Coronary artery (tissue), 2 donors: ENCODE data around the gene AUTS2.

ENCODE experiments used
- DNase-seq: peaks from one replicate; pipeline ENCODE4 v3.0.0-alpha.2; 2017; ENCODE audit warnings: low spot score
- H3K27ac ChIP-seq, 2 donors: fragments of 200-600 bp; sonication (generic); one replicate each; pipeline ENCODE4 v1.5.1; 2016 to 2019
- H3K4me3 ChIP-seq: fragments of 200-600 bp; sonication (generic); 2 replicates; pipeline ENCODE4 v1.5.1; 2016; ENCODE audit warnings: mild to moderate bottlenecking, moderate library complexity
- TF ChIP-seq, protein P1 (sequence below): fragments of 200-600 bp; sonication (generic); IDR thresholded peaks from one replicate; pipeline ENCODE4 v1.5.1; 2019; ENCODE audit warnings: antibody characterized with exemption

The AUTS2 gene

DNA sequence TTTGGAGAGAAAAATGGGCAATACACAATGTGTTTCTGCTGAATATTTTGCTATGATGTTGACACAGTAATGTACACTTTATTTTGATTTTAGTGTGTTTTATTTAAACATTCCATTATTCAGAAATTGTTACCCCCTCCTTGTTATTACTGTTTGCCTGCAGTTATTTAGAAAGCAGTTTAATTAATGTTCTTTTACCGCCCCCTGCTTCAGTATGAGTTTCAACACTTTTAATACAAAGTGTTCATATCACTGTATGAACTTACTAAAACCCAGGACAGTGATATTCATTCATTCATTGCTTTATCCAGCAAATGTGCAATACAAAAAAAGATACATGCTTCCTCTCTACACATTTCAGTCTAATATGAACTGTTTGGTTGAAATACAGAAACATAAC lies 159.3 kb downstream of the AUTS2 start:
- no peak overlapping the region for H3K4me3 ChIP-seq
- H3K27ac ChIP-seq, result no peak overlapping the region
- TF ChIP-seq, protein P1, sequence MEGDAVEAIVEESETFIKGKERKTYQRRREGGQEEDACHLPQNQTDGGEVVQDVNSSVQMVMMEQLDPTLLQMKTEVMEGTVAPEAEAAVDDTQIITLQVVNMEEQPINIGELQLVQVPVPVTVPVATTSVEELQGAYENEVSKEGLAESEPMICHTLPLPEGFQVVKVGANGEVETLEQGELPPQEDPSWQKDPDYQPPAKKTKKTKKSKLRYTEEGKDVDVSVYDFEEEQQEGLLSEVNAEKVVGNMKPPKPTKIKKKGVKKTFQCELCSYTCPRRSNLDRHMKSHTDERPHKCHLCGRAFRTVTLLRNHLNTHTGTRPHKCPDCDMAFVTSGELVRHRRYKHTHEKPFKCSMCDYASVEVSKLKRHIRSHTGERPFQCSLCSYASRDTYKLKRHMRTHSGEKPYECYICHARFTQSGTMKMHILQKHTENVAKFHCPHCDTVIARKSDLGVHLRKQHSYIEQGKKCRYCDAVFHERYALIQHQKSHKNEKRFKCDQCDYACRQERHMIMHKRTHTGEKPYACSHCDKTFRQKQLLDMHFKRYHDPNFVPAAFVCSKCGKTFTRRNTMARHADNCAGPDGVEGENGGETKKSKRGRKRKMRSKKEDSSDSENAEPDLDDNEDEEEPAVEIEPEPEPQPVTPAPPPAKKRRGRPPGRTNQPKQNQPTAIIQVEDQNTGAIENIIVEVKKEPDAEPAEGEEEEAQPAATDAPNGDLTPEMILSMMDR, result no peak
- DNase-seq, result no peak

DNA sequence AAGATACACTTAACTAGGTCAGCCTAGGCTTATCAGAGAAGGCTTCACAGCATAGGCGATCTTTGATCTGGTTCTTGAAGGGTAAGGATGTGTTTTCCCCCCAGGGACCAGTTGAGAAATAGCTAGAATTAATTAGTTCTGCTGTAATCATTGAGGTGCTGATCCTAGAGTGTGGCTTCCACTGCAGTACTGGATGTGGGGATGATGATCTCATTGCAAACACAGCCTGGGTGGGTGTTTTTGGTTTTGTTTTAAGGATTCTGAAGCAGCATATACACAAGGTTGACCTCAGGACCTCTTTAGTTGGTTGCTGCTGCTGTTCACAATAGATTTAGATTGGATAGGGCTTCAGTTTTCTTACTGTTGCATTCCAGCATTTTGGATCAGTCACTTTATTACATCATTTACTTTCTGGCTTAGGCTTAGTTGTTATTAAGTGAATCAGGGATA lies 159.7 kb downstream of the AUTS2 start:
- no peak overlapping the region for H3K4me3 ChIP-seq
- DNase-seq, result no peak
- TF ChIP-seq, protein P1, result no peak
- H3K27ac ChIP-seq, result no peak overlapping the region

DNA sequence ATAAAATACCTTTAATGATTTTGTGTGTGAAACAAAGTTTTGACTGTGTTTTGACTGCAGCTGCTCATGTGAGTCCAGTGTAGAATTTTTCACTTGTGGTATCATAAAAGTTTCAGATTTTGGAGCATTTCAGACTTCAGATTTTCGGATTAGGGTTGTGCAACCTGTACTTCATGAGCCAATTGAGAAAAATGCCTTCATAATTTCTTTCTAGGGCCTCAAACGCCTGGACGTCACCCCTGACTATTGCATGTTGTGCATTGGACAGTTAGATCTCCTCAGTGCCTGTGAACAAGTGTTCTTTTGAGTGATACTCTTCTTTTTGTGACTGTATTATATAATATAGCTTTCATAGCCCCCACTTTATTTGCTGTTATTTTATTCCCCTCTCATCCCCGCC lies 161.1 kb downstream of the AUTS2 start:
- DNase-seq, result no peak
- TF ChIP-seq, protein P1, result no peak
- no peak overlapping the region for H3K27ac ChIP-seq
- H3K4me3 ChIP-seq, result no peak overlapping the region

DNA sequence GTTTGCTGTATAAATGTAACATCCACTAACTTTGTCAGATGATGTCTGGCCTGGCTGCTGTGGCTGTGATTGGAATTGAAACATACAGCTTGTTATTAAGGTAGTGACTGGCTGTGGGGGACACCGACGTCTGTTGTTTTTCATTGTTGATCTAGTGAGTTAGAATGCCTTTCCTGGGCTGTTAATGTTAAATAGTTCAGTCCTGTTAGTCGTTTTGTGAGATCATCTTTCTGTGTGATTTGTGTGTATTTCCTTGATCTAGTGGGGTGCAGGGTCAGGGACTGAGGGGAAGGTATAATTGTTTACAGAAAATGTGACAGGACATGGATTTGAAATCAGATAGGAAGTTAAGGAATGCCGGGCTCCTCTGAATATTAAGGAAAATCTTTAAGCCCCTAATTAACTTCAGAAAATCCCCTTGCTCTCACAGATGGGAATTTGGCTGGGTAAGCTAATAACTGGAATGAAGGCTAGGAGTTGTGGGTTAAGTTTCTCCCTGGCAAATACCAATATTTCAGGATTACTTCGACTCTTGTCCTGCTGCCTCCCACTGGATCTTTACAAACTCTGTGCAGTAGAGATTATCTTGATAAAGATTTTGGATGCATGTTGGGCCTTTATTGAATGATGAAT lies 163.1 kb downstream of the AUTS2 start:
- TF ChIP-seq, protein P1, result no peak
- DNase-seq, result no peak
- Histone ChIP-seq H3K27ac (no peak overlapping the region), H3K4me3 (no peak overlapping the region)

DNA sequence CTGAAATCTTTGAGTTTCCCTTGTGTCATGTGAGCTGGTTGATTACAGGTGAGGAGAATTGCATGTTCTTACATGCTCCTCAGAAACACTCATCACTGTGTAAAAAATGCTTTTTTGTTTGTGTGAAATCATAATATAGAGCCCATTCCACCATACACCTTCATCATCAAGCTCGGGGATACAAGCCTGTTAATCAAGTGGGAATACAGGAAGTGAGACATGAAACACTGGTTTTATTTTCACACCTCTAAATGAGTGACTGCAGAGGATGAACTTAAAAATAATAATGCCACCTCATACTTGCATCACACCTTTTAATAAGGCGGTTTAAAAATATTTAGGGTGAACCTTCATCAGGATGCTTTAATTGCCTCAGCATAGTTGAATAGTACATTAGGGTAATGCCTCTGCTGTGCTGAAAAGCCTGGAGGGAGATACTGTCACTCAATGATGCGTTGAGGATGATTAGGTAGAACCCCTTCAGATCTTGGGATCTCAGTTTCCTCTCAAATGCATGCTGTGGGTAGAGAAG lies 164.6 kb downstream of the AUTS2 start:
- H3K27ac ChIP-seq, result no peak overlapping the region
- TF ChIP-seq, protein P1, result no peak
- H3K4me3 ChIP-seq, result no peak overlapping the region
- no peak for DNase-seq

DNA sequence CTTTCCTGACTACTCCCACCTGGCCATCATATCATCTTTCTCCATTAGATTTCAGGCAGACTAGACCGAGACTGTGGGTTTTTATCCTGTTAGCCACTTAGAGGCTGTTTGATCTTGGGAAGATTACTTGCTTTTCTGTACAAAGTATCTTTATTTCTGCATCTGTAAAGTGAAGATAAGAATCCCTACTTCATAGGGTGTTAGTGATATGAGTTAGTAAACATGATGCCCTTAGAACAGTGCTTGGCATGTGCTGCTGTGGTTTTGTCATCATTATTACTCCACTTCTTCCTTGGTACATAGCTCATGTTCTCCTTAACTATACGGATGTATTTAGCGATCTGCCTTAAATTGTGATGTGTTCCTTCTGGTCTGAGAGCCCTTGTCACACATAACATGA lies 165.2 kb downstream of the AUTS2 start:
- TF ChIP-seq, protein P1, result no peak
- no peak for DNase-seq
- no peak overlapping the region for H3K4me3 ChIP-seq

DNA sequence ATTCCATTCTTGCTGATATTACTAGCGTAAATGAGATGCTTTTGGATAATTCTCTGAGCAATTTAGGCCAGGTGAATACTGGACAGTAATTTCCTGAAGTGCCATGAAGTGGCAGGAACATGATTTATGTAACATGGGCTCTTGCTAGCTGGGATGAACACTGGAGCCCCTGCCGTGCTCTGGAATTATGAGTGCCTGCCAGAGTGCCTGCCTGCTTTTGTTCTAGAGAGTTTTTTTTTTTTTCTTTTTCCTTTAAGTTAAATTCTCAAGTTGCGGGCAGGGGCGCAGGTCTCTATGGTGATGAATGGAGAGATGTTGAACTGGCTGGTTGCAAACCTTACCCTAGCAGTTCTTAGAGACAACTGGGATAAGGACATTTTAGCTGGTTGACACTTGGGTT lies 165.9 kb downstream of the AUTS2 start:
- Histone ChIP-seq H3K4me3 (no peak overlapping the region), H3K27ac (no peak overlapping the region)
- no peak for DNase-seq
- TF ChIP-seq, protein P1, result no peak

More for the DNA sequence above, 165.2 kb downstream of the AUTS2 start:
- no peak overlapping the region for H3K27ac ChIP-seq
